ENCODE data around the gene ABCC1. TPM values are rescaled to one million over a fixed set of nuclear protein-coding genes. Genes with fewer than 3 reads are reported as not detected.
"Not testable (repeated sequence)": the region's sequence is repeated elsewhere in the genome, so short reads cannot be mapped to it uniquely, and the experiment has no call there.

Gene ABCC1
- total RNA-seq, 1 experiment from 2014 or later: 56.4 TPM

- Histone ChIP-seq H3K23me2 (ENCODE audit: insufficient read length, low read depth, low read length, poor library complexity, severe bottlenecking) (no peaks in the 10 kb centered on the region), H2BK20ac (ENCODE audit: low read depth, low read length, poor library complexity, severe bottlenecking) (no peak overlapping the region), H3K9me3 (ENCODE audit: control insufficient read depth, low read depth, low read length) (no peaks in the 10 kb centered on the region), H3K18ac (ENCODE audit: insufficient read length, low read depth, low read length) (no peak overlapping the region), H4K20me1 (ENCODE audit: control insufficient read depth, insufficient read depth, insufficient read length) (no peaks in the 10 kb centered on the region), H2AFZ (ENCODE audit: low read length) (no peak overlapping the region), H3K23ac (ENCODE audit: insufficient read length, low read depth, low read length) (no peak overlapping the region), H4K5ac (ENCODE audit: insufficient read length, low read depth, low read length) (no peak overlapping the region), H3K14ac (ENCODE audit: insufficient read depth, low read length) (no peak overlapping the region), H3K56ac (ENCODE audit: insufficient read length, low read depth, low read length) (no peak overlapping the region), H3T11ph (ENCODE audit: low read length) (no peak overlapping the region), H3K4ac (ENCODE audit: low read depth, low read length) (no peak overlapping the region), H2BK12ac (ENCODE audit: insufficient read length, low read depth, low read length) (no peak overlapping the region), H4K91ac (ENCODE audit: insufficient read length, low read depth, low read length) (no peak overlapping the region), H3K4me1 (ENCODE audit: insufficient read depth, low read length) (no peaks in the 10 kb centered on the region; the same call in 1 of the 2 replicates), H3K79me1 (ENCODE audit: insufficient read depth, low read depth, low read length, poor library complexity, severe bottlenecking) (no peaks in the 10 kb centered on the region), H4K8ac (replicated peaks; ENCODE audit: insufficient read length, low read depth, low read length) (no peak overlapping the region), H2BK15ac (ENCODE audit: low read depth, low read length) (no peak overlapping the region), H3K4me2 (ENCODE audit: insufficient read depth, insufficient read length, low read length) (no peak overlapping the region), H2BK5ac (ENCODE audit: insufficient read length, low read length) (no peak overlapping the region), H3K27ac (ENCODE audit: insufficient read length, low read depth, low read length) (no peak overlapping the region), H2AK5ac (ENCODE audit: insufficient read length, low read length) (no peak overlapping the region), H2BK120ac (ENCODE audit: low read depth, low read length, poor library complexity, severe bottlenecking) (no peak overlapping the region), H3K79me2 (ENCODE audit: insufficient read depth, low read length) (no peaks in the 10 kb centered on the region), H3K9ac (ENCODE audit: extremely low read depth, insufficient read length, low read length) (no peak overlapping the region), H3K27me3 (ENCODE audit: insufficient read depth, low read length) (no peaks in the 10 kb centered on the region)
- H3K27ac Mint-ChIP-seq: no peak overlapping the region; a peak in 1 of 7 replicates
- no CpG with 5 or more reads among the region's 5 CpGs for WGBS (ENCODE audit: extremely low coverage, insufficient read length, low lambda C conversion rate)
- no peak for DNase-seq
- no peak for TF ChIP-seq CTCF (conservative IDR thresholded peaks at IDR 0.05)
- H3K4me1 Mint-ChIP-seq: peaks cover 8 to 11% of the 10 kb centered on the region in 2 experiments; a peak in 2 of 4 replicates
- H3K9me3 Mint-ChIP-seq: no peaks in the 10 kb centered on the region
- H3K36me3 Mint-ChIP-seq (ENCODE audit: insufficient read depth in 1 of 3, low read depth in 3 of 3): no peaks in the 10 kb centered on the region; a peak in 1 of 7 replicates
- no peaks in the 10 kb centered on the region; the same call in 1 of the 2 replicates for H3K27me3 Mint-ChIP-seq (ENCODE audit: low read depth)
- no peak overlapping the region for H3K4me3 Mint-ChIP-seq
Observed at GRCh38 chr16:16190546-16190945, 241.1 kb downstream of the ABCC1 start.

- DNase-seq; H3K4ac ChIP-seq (ENCODE audit: low read depth, low read length); H3K14ac ChIP-seq (ENCODE audit: insufficient read depth, low read length); H3K27me3 Mint-ChIP-seq (ENCODE audit: low read depth); H2BK12ac ChIP-seq (ENCODE audit: insufficient read length, low read depth, low read length); H3K27ac ChIP-seq (ENCODE audit: insufficient read length, low read depth, low read length); H3K4me3 Mint-ChIP-seq; H4K20me1 ChIP-seq (ENCODE audit: control insufficient read depth, insufficient read depth, insufficient read length); H3K36me3 Mint-ChIP-seq (ENCODE audit: insufficient read depth in 1 of 3, low read depth in 3 of 3); H2AFZ ChIP-seq (ENCODE audit: low read length); H2BK20ac ChIP-seq (ENCODE audit: low read depth, low read length, poor library complexity, severe bottlenecking); H3T11ph ChIP-seq (ENCODE audit: low read length); H4K8ac ChIP-seq (replicated peaks; ENCODE audit: insufficient read length, low read depth, low read length); H3K9me3 Mint-ChIP-seq; H4K91ac ChIP-seq (ENCODE audit: insufficient read length, low read depth, low read length); H3K27me3 ChIP-seq (ENCODE audit: insufficient read depth, low read length); H3K79me2 ChIP-seq (ENCODE audit: insufficient read depth, low read length); H2AK5ac ChIP-seq (ENCODE audit: insufficient read length, low read length); H3K23me2 ChIP-seq (ENCODE audit: insufficient read length, low read depth, low read length, poor library complexity, severe bottlenecking); H3K4me2 ChIP-seq (ENCODE audit: insufficient read depth, insufficient read length, low read length); H3K79me1 ChIP-seq (ENCODE audit: insufficient read depth, low read depth, low read length, poor library complexity, severe bottlenecking); H2BK5ac ChIP-seq (ENCODE audit: insufficient read length, low read length); H3K18ac ChIP-seq (ENCODE audit: insufficient read length, low read depth, low read length); H2BK15ac ChIP-seq (ENCODE audit: low read depth, low read length); H3K56ac ChIP-seq (ENCODE audit: insufficient read length, low read depth, low read length); H3K4me1 ChIP-seq (ENCODE audit: insufficient read depth, low read length); H3K23ac ChIP-seq (ENCODE audit: insufficient read length, low read depth, low read length); H3K9ac ChIP-seq (ENCODE audit: extremely low read depth, insufficient read length, low read length); H2BK120ac ChIP-seq (ENCODE audit: low read depth, low read length, poor library complexity, severe bottlenecking); H3K27ac Mint-ChIP-seq; H4K5ac ChIP-seq (ENCODE audit: insufficient read length, low read depth, low read length); H3K9me3 ChIP-seq (ENCODE audit: control insufficient read depth, low read depth, low read length): not testable (repeated sequence)
- no CpG with 5 or more reads among the region's 12 CpGs for WGBS (ENCODE audit: extremely low coverage, insufficient read length, low lambda C conversion rate)
- peaks cover 8 to 11% of the 10 kb centered on the region in 2 experiments; a peak in 2 of 4 replicates for H3K4me1 Mint-ChIP-seq
Observed at GRCh38 chr16:16190966-16191365, 241.6 kb downstream of the ABCC1 start.
